HG03460 (cell line): ENCODE measurements around the gene FHL1.
"Not testable (repeated sequence)": the region's sequence is repeated elsewhere in the genome, so short reads cannot be mapped to it uniquely, and the experiment has no call there.

Experiments used
- ATAC-seq: cut with Tn5 transposase; IDR thresholded peaks from one replicate; pipeline ENCODE4 v1.9.1; 2021; ENCODE audit not compliant: unreplicated experiment

Gene FHL1

GRCh38 chrX:136147315-136147901 lies at the start of gene FHL1:
Gene FHL1 (plus strand): TSS chrX:136147533.
- peak; percentile 42 for ATAC-seq

GRCh38 chrX:136097871-136098805 lies 49.2 kb upstream of the FHL1 start:
- ATAC-seq: no peak

- ATAC-seq: no peak
Measured at GRCh38 chrX:136104936-136105335, 42.4 kb upstream of the FHL1 start.

- no peak for ATAC-seq
Measured at GRCh38 chrX:136106920-136107528, 40.3 kb upstream of the FHL1 start.

- ATAC-seq: not testable (repeated sequence)
Measured at GRCh38 chrX:136108905-136109304, 38.4 kb upstream of the FHL1 start.

- no peak for ATAC-seq
Measured at GRCh38 chrX:136112286-136112685, 35.0 kb upstream of the FHL1 start.

- ATAC-seq: no peak
Measured at GRCh38 chrX:136112778-136113177, 34.6 kb upstream of the FHL1 start.

- no peak for ATAC-seq
Measured at GRCh38 chrX:136115126-136115903, 32.0 kb upstream of the FHL1 start.

- ATAC-seq: no peak
Measured at GRCh38 chrX:136115904-136116297, 31.4 kb upstream of the FHL1 start.

GRCh38 chrX:136121788-136122187 lies 25.5 kb upstream of the FHL1 start:
- ATAC-seq: no peak

GRCh38 chrX:136122207-136122606 lies 25.1 kb upstream of the FHL1 start:
- ATAC-seq: no peak

- ATAC-seq: no peak
Measured at GRCh38 chrX:136125106-136125505, 22.2 kb upstream of the FHL1 start.

- ATAC-seq: no peak
Measured at GRCh38 chrX:136126371-136126770, 21.0 kb upstream of the FHL1 start.

- no peak for ATAC-seq
Measured at GRCh38 chrX:136126872-136127406, 20.4 kb upstream of the FHL1 start.

GRCh38 chrX:136128743-136129142 lies 18.6 kb upstream of the FHL1 start:
- no peak for ATAC-seq

- ATAC-seq: no peak
Measured at GRCh38 chrX:136130931-136131833, 16.2 kb upstream of the FHL1 start.

- no peak for ATAC-seq
Measured at GRCh38 chrX:136138939-136139338, 8.4 kb upstream of the FHL1 start.

GRCh38 chrX:136141569-136141968 lies 5.8 kb upstream of the FHL1 start:
- ATAC-seq: no peak

- ATAC-seq: no peak
Measured at GRCh38 chrX:136142592-136142991, 4.7 kb upstream of the FHL1 start.

GRCh38 chrX:136143711-136144110 lies 3.6 kb upstream of the FHL1 start:
- no peak for ATAC-seq
